Mammary microvascular endothelial cell (primary cell): ENCODE measurements around the gene SYNGR4. TPM values are rescaled to one million over a fixed set of nuclear protein-coding genes. Genes with fewer than 3 reads are reported as not detected.

Experiments used
- total RNA-seq: library from RNA; depleted of rRNA; stranded (reverse); fragments of >200 nt; gene quantifications from 2 replicates; pipeline ENCODE4 v1.2.3, GENCODE V29; 2015

SYNGR4 gene
- total RNA-seq: not detected in 2 replicates

GRCh38 chr19:48363810-48364597, at the start of gene SYNGR4, which contains the start of gene TMEM143:
TSS of gene SYNGR4 (plus strand) at chr19:48364367. CDS start at chr19:48365843, 1,476 bp downstream.
TSS of gene TMEM143 (minus strand) at chr19:48363940. CDS start at chr19:48363920, 20 bp downstream.

GRCh38 chr19:48325265-48325910, 38.8 kb upstream of the SYNGR4 start, which contains the start of gene EMP3:
TSS of gene EMP3 (plus strand) at chr19:48325552. CDS start at chr19:48326845, 1,293 bp downstream.

GRCh38 chr19:48391100-48392005, 27.2 kb downstream of the SYNGR4 start, which contains the start of gene KDELR1:
TSS of gene KDELR1 (minus strand) at chr19:48391551. CDS start at chr19:48391358, 193 bp downstream.

GRCh38 chr19:48393559-48394330, 29.6 kb downstream of the SYNGR4 start, which contains the start of gene GRIN2D:
TSS of gene GRIN2D (plus strand) at chr19:48393668. CDS start at chr19:48398393, 4,725 bp downstream.

Other genes starting within 250 kb of the SYNGR4 start
- gene LIG1, start 194.0 kb upstream of the SYNGR4 start, total RNA-seq: 50.4 and 81.1 TPM in 2 replicates
- gene ZSWIM9, start 193.7 kb upstream of the SYNGR4 start, total RNA-seq: 2.8 and 3.1 TPM in 2 replicates
- 63.4 and 69.2 TPM in 2 replicates for gene CARD8, start 108.5 kb upstream of the SYNGR4 start, total RNA-seq
- gene ZNF114, start 94.3 kb upstream of the SYNGR4 start, total RNA-seq: 1.8 and 1.9 TPM in 2 replicates
- 30.1 and 45.4 TPM in 2 replicates for gene EMP3, start 38.8 kb upstream of the SYNGR4 start, total RNA-seq
- gene TMEM143, start 427 bp upstream of the SYNGR4 start, total RNA-seq: 3.5 and 8.0 TPM in 2 replicates
- gene KDELR1, start 27.2 kb downstream of the SYNGR4 start, total RNA-seq: 96.5 and 102 TPM in 2 replicates
- gene GRIN2D, start 29.3 kb downstream of the SYNGR4 start, total RNA-seq: 0.40 and 0.64 TPM in 2 replicates
- gene GRWD1, start 81.6 kb downstream of the SYNGR4 start, total RNA-seq: 67.2 and 69.6 TPM in 2 replicates
- gene KCNJ14, start 91.2 kb downstream of the SYNGR4 start, total RNA-seq: 0.20 and 0.39 TPM in 2 replicates
- 35.5 and 41.4 TPM in 2 replicates for gene CYTH2, start 105.0 kb downstream of the SYNGR4 start, total RNA-seq
- gene LMTK3, start 147.5 kb downstream of the SYNGR4 start, total RNA-seq: 0.05 TPM in 1 of 2 replicates, not detected in the other
- gene SULT2B1, start 187.8 kb downstream of the SYNGR4 start, total RNA-seq: not detected in 2 replicates
- gene SPACA4, start 242.4 kb downstream of the SYNGR4 start, total RNA-seq: not detected in 2 replicates